ENCODE measurements around the gene ELP4. TPM values are rescaled to one million over a fixed set of nuclear protein-coding genes. Genes with fewer than 3 reads are reported as not detected.

ELP4 gene
- total and polyA plus RNA-seq, 9 of the 15 experiments (the other 6 are each of a cell fraction or from before 2014, with no cell fraction given): 24.1 to 60.3 (median 38.7) TPM

DNA sequence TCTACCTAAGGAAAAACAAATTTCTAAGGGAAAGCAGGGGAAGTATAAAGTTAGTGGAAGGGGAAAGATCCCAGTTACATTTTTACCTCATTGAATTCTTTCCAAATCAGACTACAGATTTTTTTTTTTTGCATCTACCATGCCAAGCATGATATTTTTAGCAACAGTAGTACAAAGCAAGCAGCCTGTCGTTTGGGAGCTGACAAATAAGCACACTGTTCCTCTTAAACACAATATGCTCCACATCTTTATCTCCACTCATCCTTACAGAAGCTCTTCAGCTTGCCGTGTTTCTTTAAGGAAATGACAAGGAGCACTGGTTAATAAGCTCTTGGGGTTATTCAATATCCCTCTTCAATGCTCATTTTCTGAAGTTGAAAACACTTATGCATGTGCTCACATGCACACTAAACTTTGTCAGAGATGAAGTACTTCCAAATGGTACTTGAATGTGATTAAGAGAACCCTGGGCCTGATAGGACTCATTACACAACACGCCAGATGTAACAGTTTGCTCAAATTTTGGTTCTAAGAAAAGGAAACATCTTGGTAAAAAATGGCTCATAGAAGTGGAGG lies 247.8 kb downstream of the ELP4 start:
- Histone ChIP-seq H3K27me3 (ENCODE audit: control insufficient read depth in 2 of 2, insufficient read depth in 2 of 2, low read length in 2 of 2) (no peaks in the 10 kb centered on the region), H3K4me2 (ENCODE audit: insufficient read depth, low read length) (no peak overlapping the region), H3K36me3 (ENCODE audit: control insufficient read depth, insufficient read depth, low read length) (no peaks in the 10 kb centered on the region), H3K4me3 (no peak overlapping the region), H2AFZ (ENCODE audit: low read depth, low read length) (no peak overlapping the region), H4K20me1 (replicated peaks; ENCODE audit: control insufficient read depth, insufficient read depth, low read length) (no peaks in the 10 kb centered on the region), H3K79me2 (ENCODE audit: control insufficient read depth, insufficient read depth, low read length) (no peaks in the 10 kb centered on the region), H3K4me1 (replicated peaks in 1 of 2; ENCODE audit: control insufficient read depth in 2 of 2, insufficient read depth in 2 of 2, low read length in 2 of 2) (no peaks in the 10 kb centered on the region), H3K9me3 (replicated peaks; ENCODE audit: control insufficient read depth, insufficient read depth, low read depth, low read length) (no peaks in the 10 kb centered on the region), H3K27ac (ENCODE audit: extremely low read depth, low read depth, low read length) (no peak overlapping the region), H3K9ac (ENCODE audit: insufficient read depth in 1 of 2, low read depth in 2 of 2, low read length in 2 of 2) (no peak overlapping the region), H3K9me1 (ENCODE audit: control insufficient read depth, insufficient read depth, low read length) (no peaks in the 10 kb centered on the region)
- no TSS peak for BruUV-seq (replicated peaks)
- CTCF ChIA-PET (ENCODE audit: low intra/inter-chr PET ratio): no interaction called here
- in situ Hi-C loops (cut with MboI) (no loop called here), intact Hi-C loops (cut with micrococcal nuclease) (no loop called here)
- DNase-seq (ENCODE audit: extremely low read depth in 1 of 4, low spot score in 3 of 4) (no peak), FAIRE-seq (no peak), ATAC-seq (no peak)
- WGBS (ENCODE audit: insufficient coverage, low coverage, missing lambda C conversion rate): 26% methylated on average over 3 of the region's 3 CpGs
- TF ChIP-seq POLR2B (IDR thresholded peaks at IDR 0.05; ENCODE audit: low read depth, partially characterized antibody) (no peak), ZFP36 (IDR thresholded peaks at IDR 0.05; ENCODE audit: low read depth, low read length, partially characterized antibody) (no peak), ZBTB2 (IDR thresholded peaks at IDR 0.05) (no peak), STAT6 (CRISPR knock-in tag; IDR thresholded peaks at IDR 0.05) (no peak), PHB2 (IDR thresholded peaks at IDR 0.05; ENCODE audit: low read depth) (no peak), MCM7 (IDR thresholded peaks at IDR 0.05) (no peak), TEAD1 (CRISPR knock-in tag; IDR thresholded peaks at IDR 0.05) (no peak), FOXK1 (CRISPR knock-in tag; IDR thresholded peaks at IDR 0.05; ENCODE audit: borderline replicate concordance) (no peak), TAF15 (IDR thresholded peaks at IDR 0.05; ENCODE audit: low read depth, low read length) (no peak)
- POLR2A ChIA-PET: no interaction called here

Data from K562 (cell line).